NCI-H2107 treated with DMSO at 0.1 percent for 48 hours (cell line): ENCODE data around the gene MIP.
"Not testable (repeated sequence)": the region's sequence is repeated elsewhere in the genome, so short reads cannot be mapped to it uniquely, and the experiment has no call there.

Experiments used
- DNase-seq: peaks from one replicate; lab custom pipeline; 2025; ENCODE audit not compliant: unreplicated experiment; lab: John Stamatoyannopoulos, UW

MIP gene

DNA sequence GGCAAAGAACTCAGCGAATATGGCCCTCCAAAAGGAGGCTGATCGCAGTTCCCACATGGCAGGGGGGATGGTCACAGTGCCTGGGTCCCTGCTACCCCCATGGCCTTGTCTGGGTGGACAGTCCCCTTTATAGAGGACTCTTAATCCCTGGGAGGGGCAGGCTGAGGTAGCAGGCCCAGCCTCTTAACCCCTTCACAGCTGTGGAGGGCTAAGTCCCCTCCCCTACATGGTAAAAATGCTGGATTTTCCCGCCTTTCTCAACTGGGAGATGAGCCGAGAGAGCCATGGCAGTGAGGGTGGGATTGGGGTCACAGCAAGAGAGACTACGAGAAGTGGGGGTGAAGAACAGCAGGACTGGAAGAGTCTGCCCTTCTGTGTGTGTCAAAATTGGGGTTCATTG, at the start of gene MIP:
TSS of gene MIP (minus strand) at position 101 of the 400 bp plus-strand sequence. CDS start at position 57, 44 bp downstream.
- no peak for DNase-seq

DNA sequence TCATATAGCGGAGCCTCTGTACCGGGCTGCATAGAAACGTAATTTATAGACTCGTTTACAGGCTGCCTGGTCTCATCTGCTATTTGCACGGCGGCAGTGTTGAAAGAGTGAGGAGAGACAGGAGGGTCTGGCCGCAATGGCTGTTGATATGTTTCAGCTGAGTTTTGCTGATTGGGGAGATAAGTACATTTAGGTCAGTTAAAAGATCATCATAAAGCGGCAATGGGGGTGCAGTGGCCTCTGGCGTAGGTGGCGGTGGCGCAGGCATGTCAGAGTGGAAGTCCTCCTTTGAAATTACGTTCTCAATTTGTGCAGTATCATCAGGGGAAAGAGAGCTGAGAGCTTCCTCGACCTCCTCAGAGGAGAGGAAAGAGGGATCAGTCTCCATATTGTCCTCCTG, 45.4 kb upstream of the MIP start:
- DNase-seq: not testable (repeated sequence)

DNA sequence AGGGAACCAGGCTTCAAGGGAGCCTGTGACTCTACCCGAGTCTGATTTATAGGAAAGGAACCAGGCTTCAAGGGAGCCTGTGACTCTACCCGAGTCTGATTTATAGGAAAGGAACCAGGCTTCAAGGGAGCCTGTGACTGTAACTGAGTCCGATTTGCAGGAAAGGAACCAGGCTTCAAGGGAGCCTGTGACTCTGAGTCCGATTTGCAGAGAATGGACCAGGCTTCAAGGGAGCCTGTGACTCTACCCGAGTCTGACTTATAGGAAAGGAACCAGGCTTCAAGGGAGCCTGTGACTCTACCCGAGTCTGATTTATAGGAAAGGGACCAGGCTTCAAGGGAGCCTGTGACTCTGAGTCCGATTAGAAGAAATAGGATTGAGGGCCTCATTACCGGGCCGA, 45.0 kb upstream of the MIP start:
- DNase-seq: not testable (repeated sequence)

DNA sequence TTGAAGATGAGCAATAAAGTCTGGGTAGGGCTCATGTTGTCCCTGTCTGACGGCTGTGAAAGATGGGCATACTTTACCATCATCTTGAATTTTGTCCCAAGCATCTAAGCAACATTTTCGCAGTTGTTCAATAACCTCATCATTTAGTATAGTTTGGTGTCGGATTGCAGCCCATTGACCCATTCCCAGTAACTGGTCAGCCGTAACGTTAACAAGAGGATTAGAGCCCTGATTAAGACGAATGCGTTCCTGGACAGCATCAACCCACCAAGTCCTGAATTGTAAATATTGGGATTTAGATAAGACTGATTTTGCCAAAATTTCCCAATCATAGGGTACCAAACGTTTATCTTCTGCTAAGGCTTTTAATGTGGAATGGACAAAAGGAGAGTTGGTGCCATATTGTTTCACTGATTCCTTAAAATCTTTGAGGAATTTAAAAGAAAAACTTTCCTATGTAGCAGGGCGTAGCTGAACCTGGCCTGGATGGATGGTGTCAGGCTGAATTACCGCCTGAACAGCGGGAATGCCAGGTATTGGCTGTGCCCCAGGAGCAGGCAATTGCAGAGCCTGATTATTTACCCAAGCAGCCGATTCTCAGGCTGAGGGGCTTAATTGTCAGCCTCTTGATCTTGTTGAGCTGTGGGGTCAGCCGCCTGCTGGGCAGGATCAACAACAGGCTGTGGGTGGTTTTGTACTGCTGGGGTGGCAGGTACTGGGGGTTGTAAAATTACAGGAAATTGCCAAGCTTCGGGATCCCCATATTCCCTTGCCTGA, 43.9 kb upstream of the MIP start:
- not testable (repeated sequence) for DNase-seq

DNA sequence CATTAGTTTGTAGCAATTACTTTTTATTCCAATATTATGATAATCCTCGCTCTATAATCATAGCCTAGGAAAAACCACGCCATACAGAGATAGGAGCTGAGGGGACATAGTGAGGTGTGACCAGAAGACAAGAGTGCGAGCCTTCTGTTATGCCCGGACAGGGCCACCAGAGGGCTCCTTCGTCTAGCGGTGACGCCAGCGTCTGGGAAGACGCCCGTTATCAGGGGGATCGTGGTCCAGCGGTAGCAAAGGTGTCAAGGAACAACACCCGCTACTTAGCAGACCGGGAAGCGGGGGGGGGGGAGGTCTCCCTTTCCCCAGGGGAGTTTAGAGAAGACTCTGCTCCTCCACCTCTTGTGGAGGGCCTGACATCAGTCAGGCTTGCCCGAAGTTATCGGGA, 42.2 kb upstream of the MIP start:
- DNase-seq: not testable (repeated sequence)

DNA sequence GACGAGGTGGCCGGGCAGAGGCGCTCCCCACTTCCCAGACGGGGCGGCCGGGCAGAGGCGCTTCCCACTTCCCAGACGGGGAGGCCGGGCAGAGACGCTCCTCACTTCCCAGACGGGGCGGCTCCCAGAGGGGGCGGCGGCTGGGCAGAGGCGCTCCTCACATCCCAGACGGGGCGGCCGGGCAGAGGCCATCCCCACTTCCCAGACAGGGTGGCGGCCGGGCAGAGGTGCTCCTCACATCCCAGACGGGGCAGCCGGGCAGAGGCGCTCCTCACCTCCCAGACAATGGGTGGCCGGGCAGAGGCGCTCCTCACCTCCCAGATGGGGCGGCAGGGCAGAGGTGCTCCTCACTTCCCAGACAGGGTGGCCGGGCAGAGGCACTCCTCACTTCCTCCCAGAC, 40.0 kb upstream of the MIP start:
- DNase-seq: not testable (repeated sequence)

DNA sequence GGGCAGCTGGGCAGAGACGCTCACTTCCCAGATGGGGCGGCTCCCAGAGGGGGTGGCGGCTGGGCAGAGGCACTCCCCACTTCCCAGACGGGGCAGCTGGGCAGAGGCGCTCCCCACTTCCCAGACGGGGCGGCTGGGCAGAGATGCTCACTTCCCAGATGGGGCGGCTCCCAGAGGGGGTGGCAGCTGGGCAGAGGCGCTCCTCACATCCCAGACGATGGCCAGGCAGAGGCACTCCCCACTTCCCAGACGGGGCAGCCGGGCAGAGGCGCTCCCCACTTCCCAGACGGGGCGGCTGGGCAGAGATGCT, 39.6 kb upstream of the MIP start:
- not testable (repeated sequence) for DNase-seq

DNA sequence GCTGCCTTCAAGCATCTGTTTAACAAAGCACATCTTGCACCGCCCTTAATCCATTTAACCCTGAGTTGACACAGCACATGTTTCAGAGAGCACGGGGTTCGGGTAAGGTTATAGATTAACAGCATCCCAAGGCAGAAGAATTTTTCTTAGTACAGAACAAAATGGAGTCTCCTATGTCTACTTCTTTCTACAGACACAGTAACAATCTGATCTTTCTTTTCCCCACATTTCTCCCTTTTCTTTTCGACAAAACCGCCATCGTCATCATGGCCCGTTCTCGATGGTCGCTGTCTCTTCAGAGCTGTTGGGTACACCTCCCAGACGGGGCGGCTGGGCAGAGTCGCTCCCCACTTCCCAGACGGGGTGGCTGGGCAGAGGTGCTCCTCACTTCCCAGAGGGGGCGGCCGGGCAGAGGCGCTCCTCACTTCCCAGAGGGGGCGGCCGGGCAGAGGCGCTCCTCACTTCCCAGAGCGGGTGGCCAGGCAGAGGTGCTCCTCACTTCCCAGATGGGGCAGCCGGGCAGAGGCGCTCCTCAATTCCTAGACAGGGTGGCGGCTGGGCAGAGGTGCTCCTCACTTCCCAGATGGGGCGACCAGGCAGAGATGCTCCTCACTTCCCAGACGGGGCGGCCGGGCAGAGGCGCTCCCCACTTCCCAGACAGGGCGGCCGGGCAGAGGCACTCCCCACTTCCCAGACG, 39.1 kb upstream of the MIP start:
- not testable (repeated sequence) for DNase-seq

DNA sequence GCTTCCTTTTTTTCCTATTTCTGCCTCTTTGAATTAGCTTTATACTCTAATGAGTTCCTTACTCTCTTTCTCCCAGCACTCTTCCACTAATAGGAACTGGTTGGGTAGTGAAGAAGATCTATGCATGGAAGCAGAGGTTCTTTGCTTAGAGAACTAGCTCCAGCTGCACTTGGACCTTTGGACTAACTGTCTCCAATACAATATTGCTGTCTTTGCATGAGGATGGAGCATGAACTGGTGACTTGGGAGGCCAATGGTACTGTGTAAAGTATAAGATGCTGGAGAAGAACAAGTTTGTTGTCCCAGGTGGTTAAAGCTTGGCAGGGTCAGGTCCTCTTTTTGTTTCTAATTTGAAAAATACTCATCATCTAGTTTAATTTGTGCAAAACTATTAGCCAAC, 35.9 kb upstream of the MIP start:
- DNase-seq: no peak

DNA sequence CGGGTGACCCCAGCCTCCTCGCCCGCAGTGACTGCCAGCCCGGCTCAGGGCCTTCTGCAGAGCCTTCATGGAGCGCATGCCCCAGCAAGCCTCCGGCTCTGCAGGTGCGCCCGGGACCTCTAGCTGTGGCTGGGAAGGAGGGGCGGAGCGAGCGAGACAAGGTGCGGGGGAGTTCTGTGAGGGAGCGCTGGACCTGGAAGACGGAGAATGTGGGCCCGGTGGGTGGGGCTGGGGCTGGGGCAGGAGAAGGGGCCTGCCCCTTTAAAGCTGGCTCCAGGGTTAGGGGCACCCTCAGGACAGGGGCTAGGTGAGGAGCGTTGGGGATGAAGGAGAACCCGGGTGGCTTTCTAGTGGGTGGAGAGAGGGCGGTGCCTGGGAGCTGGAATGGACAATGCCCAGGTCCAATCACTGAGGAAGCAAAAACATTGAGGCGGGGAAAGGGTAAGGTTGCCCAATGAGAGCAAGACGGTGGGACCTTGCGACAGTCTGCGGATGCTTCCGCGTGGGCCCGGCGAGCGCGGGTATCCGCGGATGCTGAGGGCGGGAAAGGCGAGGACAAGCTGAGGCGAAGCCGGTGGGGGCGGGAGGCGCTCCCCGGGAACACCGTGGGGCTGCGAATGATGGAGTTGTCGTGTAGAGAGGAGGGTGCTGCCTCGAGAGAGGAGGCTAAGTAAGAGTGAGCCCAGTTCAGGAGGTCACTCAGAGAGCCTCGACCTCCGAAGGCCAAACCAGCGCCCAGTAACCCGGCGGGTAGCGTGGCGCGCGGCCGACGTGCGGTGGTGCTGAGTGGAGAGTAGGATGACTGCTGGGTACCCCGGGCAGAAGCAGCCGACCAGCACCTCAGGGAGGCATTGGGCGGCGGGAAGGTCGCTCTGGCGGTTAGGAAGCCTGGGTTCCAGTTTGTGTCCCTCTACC, 33.8 kb upstream of the MIP start, which contains the start of gene GLS2:
TSS of gene GLS2 (minus strand) at position 121 of the 915 bp plus-strand sequence. CDS start at position 78, 43 bp downstream.
- DNase-seq: peak; percentile 87

DNA sequence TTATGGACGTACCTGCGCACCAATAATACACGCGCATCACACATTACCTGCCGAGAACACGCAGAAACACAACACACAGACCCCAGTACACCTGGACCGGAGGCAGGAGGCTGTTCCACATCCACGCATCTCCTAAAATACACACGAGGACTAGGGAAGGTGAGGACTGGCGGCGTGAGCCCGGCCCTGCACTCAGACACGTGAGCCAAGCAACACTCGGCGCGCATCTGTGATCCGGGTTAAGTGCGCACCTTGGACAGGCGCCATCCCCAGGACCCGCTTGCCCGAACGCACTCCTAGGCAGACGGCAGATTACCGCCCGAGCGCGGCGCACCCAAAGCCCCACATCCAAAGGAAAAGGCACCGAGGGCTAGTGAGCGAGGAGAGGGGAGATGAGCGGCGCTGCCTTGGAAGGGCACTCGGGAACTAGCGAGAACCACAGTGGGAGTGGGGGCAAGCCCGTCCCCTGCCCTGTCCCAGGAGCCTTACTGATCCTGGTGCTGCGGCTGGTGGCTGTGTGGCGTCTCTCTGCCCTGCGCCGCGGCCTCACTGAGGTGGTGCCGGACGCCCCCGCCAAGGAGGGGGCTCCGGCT, 33.1 kb upstream of the MIP start:
- peak; percentile 17 for DNase-seq

DNA sequence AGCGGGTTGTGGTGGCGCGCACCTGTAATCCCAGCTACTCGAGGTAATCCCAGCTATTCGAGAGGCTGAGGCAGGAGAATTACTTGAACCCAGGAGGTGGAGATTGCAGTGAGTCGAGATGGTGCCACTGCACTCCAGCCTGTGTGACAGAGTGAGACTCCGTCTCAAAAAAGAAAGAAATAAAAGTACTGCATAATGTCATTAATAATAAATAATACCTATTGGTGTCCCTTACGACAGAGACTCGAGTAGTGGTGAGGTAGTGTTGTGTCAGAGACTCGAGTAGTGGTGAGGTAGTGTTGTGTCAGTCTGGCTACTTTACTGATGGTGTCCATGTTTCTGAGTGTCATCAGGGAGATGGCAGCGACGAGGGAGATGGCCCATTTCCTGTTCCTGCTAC, 32.2 kb upstream of the MIP start:
- DNase-seq: no peak

DNA sequence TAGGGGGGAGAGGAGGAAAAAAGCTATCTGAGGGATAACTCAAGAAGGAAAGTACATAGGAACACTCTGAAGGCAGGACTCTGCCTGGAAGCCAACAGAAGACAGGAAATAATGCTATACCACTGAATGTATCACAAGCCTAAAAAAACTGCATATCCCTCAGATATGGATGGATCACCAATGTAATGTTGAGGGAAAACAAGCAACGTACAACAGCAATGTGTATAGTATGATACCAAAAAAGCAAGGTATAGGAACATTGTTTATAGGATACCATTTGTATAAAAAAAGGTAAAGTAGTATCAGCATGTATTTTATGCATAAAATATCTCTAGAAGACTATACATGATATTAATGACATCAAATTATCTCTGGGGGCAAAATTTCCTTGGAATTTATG, 30.1 kb upstream of the MIP start:
- DNase-seq: no peak

DNA sequence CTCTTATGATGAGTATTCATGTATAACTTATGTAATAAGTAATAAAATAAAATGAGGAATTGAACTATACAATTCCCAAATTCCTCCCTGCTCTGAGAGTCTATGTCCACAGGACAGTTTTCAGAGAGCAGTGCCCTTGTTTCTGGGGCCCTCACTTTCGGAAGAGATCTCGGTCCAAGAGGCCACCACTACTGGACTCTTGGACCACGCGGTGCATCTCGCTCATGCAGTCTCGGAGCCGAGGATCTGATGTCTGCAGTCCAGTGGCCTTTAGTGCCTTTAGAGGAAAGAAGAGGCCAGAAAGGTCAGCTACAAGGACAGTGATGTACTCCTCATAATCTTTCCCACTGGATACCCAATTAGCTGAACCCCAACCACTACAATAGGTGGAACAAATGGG, 25.2 kb upstream of the MIP start:
- no peak for DNase-seq

DNA sequence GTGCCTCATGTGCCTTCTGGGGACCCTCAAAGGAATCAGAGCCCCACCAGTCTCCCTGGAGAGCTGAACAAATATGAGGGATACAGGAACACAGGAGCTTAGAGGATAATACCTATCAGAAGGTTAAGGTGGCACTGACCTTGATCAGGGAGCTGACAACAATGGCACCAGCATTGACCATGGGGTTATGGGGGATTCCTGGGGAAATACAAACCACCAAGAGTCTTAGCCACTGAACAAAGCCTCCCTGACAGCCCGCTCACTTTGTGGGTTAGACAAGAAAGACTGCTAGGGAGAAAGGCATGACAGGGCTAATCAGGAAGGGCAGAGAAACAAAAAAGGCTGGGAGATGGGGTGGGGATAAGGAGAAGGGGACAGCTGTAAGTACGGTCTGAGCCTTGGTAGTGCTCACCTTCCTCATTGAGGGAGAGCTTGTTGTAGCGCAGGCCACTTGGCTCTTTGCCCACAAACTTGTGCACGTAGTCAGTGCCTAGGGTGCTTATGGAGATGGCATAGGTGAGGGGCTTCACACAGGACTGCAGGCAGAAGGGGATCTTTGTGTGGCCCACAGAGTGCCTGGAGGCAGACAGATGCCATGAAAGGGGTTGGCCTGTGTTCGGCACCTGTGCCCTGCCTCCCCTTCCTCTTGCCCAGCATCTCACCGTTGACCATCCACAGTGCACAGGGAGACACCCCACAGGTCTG, 23.2 kb upstream of the MIP start:
- DNase-seq: no peak

DNA sequence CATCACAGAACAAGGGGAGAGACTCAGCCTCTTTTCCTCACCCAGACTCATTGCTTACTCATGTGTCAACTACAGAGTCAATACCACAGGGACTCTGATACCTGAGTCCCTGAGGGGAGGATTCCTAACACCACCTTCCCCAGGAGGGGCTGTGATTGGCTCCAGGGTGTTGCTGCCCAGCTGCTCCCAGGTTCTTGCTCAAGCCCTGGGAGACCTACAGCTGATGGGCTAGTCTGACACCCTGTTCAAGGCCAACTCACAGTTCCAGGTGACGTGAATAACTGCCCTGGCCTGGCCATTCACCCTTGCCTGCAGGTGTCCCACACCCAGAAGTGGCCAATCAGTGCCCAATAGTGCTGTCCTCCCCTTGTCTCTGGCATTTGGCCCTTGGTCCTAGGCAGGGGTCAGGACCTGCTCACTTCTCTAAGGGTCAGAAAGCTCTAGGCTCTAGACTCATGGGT, 22.5 kb upstream of the MIP start:
- DNase-seq: peak; percentile 46

DNA sequence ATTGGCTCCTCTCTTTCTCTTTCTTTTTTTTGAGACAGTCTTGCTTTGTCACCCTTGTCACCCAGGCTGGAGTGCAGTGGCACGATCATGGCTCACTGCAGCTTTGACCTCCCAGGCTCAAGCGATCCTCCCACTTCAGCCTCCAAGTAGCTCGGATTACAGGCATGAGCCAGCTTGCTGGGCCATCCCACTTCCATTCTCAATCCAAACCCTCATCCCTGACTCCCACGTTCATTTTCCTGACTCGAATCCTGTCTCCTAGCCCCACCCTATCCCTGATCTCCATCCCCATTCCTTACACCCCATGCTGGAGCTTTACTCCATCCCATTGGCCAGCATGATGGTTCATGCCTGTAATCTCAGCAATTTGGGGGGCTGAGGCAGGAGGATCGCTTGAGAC, 21.7 kb upstream of the MIP start:
- DNase-seq: no peak

DNA sequence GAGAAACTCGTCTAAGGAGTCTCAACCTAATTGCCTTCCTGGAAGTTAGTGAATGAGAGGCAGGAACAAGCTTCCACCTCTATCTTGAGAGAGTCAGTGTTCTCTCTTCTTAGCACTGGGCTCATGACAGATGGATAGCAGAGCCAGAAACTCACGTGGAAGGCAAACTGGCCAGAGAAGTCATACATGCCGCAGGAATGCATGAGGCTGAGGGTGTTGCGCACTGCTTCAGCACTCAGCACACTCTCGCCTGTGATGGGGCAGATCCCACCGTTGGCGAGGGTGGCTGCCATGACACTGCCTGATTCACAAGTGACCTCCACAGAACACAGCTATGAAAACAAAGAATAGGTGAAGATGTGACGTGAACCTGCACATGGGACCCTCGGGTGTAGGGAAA, 19.9 kb upstream of the MIP start:
- DNase-seq: no peak

DNA sequence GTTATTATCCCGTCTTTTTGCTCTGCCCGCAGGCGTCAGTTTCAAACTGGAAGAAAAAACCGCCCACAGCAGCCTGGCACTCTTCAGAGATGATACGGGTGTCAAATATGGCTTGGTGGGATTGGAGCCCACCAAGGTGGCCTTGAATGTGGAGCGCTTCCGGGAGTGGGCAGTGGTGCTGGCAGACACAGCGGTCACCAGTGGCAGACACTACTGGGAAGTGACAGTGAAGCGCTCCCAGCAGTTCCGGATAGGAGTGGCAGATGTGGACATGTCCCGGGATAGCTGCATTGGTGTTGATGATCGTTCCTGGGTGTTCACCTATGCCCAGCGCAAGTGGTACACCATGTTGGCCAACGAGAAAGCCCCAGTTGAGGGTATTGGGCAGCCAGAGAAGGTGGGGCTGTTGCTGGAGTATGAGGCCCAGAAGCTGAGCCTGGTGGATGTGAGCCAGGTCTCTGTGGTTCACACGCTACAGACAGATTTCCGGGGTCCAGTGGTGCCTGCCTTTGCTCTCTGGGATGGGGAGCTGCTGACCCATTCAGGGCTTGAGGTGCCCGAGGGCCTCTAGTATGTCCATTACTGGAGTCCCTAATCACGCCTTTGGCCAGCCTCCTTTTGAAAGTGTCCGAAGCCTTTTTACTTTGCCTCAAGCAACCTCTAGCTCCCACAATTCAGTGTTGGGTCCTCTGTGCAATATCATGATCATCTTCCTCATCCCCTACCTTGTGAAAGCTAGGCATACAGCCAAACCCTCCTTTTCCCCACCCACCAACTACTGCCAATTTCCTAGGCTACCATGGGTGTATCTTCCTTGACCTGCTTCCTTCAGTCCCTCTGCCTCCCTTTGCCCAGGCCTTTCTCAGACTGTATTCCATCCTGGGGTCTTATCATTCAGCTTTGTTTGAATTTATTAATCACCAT, 14.8 kb upstream of the MIP start:
- DNase-seq: no peak
